Measurements from ENCODE around the gene LAMB4.

LAMB4 gene

DNA sequence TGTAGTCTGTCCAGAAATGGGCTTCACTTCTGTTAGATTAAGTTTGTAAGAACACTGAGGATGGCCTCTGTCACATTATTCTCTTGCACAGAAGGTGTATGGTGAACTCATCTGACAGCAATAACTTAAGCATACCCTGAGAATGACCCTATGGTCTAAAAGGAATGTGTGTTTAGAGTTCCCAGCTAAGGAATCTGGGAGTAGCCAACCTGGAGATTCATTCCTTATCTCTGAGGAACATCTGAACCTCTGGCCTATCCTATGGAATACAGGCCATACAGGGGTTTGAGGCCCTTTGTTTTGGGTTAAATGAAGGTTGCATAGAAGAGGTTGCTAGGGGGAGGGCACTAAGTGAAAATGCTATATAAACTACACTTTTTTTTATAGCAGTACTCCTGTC, 41.4 kb downstream of the LAMB4 start:
- TF ChIP-seq CTCF (IDR thresholded peaks at IDR 0.05; ENCODE audit: control insufficient read depth, insufficient read depth, low read depth, low read length, missing control alignments), result no peak
- H3K4me3 ChIP-seq (ENCODE audit: control insufficient read depth, low read depth, low read length), result no peak overlapping the region
- DNase-seq (ENCODE audit: low read depth), result no peak

DNA sequence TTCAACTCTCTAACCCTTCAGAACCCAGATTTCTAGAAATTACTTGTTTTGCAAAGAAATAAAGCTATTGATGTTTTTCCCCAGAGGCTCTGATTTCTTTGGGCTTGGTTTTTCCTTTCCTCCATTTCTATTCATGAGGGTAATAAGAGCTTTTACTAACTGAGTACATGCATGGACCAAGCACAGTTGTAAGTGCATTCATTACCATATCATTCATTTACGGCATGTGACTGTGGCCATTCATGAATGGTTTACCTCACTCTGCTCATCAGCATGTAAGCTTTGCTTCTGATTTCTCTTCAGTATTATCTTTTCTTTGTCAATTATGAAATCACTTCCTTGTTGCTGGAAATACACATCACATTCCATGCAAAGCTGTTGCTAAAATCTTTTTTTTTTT, 42.4 kb downstream of the LAMB4 start:
- H3K4me3 ChIP-seq (ENCODE audit: control insufficient read depth, low read depth, low read length), result no peak overlapping the region
- no peak for DNase-seq (ENCODE audit: low read depth)
- no peak for TF ChIP-seq CTCF (IDR thresholded peaks at IDR 0.05; ENCODE audit: control insufficient read depth, insufficient read depth, low read depth, low read length, missing control alignments)

GRCh38 chr7:108086962-108087361, 43.2 kb downstream of the LAMB4 start:
- no peak for TF ChIP-seq CTCF (IDR thresholded peaks at IDR 0.05; ENCODE audit: control insufficient read depth, insufficient read depth, low read depth, low read length, missing control alignments)
- DNase-seq (ENCODE audit: low read depth), result no peak
- no peak overlapping the region for H3K4me3 ChIP-seq (ENCODE audit: control insufficient read depth, low read depth, low read length)

GRCh38 chr7:108086546-108086945, 43.6 kb downstream of the LAMB4 start:
- H3K4me3 ChIP-seq (ENCODE audit: control insufficient read depth, low read depth, low read length), result no peak overlapping the region
- TF ChIP-seq CTCF (IDR thresholded peaks at IDR 0.05; ENCODE audit: control insufficient read depth, insufficient read depth, low read depth, low read length, missing control alignments), result no peak
- DNase-seq (ENCODE audit: low read depth), result no peak

- DNase-seq (ENCODE audit: low read depth), result no peak
- TF ChIP-seq CTCF (IDR thresholded peaks at IDR 0.05; ENCODE audit: control insufficient read depth, insufficient read depth, low read depth, low read length, missing control alignments), result no peak
- no peak overlapping the region for H3K4me3 ChIP-seq (ENCODE audit: control insufficient read depth, low read depth, low read length)
Observed at GRCh38 chr7:108083980-108084379, 46.2 kb downstream of the LAMB4 start.

GRCh38 chr7:108079648-108080591, 50.2 kb downstream of the LAMB4 start:
- no peak overlapping the region for H3K4me3 ChIP-seq (ENCODE audit: control insufficient read depth, low read depth, low read length)
- no peak for TF ChIP-seq CTCF (IDR thresholded peaks at IDR 0.05; ENCODE audit: control insufficient read depth, insufficient read depth, low read depth, low read length, missing control alignments)
- DNase-seq (ENCODE audit: low read depth), result peak; percentile 35

Measured in AG09309 (cell line).